ENCODE measurements around the gene TMEM201.

The TMEM201 gene

DNA sequence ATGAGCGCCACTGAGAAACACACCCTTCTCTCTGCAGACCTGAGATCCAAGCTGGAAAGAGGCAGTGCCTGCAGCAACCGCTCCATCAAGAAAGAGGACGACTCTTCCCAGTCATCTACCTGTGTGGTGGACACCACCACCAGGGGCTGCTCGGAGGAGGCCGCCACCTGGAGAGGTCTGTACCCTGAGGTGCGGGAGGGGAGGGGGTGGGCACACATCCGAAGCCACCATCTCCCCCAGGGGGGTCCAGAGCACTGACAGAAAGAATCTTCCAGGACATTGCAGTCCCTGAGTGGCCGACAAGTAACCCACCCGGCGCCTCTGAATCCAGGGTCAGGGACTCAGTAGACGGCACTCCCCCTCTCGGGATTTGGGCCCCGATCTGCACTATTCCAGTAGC lies 23.0 kb downstream of the TMEM201 start:
- Histone ChIP-seq H3K9me3 (ENCODE audit: insufficient read depth, low read length) (no peaks in the 10 kb centered on the region), H3K4me2 (ENCODE audit: low read depth, low read length, poor library complexity, severe bottlenecking) (no peak overlapping the region), H3K4me3 (ENCODE audit: insufficient read depth, low read length, poor library complexity, severe bottlenecking) (no peak overlapping the region), H3F3A (ENCODE audit: insufficient read depth) (no peaks in the 10 kb centered on the region), H2AFZ (ENCODE audit: low read depth, low read length, severe bottlenecking) (no peak overlapping the region), H3K27me3 (ENCODE audit: low read length) (no peaks in the 10 kb centered on the region), H3K79me2 (ENCODE audit: insufficient read depth, low read length) (no peaks in the 10 kb centered on the region), H3K36me3 (ENCODE audit: low read length) (no peaks in the 10 kb centered on the region), H3K9ac (ENCODE audit: low read length) (no peak overlapping the region), H4K20me1 (ENCODE audit: low read depth, low read length) (no peaks in the 10 kb centered on the region), H3K9me2 (replicated peaks; ENCODE audit: insufficient read depth, low read length) (no peaks in the 10 kb centered on the region), H3K27ac (ENCODE audit: low read depth, low read length) (no peak overlapping the region)
- no peak for TF ChIP-seq EZH2phosphoT487 (conservative IDR thresholded peaks at IDR 0.05; ENCODE audit: low read length)
- TF ChIP-seq, protein P1, sequence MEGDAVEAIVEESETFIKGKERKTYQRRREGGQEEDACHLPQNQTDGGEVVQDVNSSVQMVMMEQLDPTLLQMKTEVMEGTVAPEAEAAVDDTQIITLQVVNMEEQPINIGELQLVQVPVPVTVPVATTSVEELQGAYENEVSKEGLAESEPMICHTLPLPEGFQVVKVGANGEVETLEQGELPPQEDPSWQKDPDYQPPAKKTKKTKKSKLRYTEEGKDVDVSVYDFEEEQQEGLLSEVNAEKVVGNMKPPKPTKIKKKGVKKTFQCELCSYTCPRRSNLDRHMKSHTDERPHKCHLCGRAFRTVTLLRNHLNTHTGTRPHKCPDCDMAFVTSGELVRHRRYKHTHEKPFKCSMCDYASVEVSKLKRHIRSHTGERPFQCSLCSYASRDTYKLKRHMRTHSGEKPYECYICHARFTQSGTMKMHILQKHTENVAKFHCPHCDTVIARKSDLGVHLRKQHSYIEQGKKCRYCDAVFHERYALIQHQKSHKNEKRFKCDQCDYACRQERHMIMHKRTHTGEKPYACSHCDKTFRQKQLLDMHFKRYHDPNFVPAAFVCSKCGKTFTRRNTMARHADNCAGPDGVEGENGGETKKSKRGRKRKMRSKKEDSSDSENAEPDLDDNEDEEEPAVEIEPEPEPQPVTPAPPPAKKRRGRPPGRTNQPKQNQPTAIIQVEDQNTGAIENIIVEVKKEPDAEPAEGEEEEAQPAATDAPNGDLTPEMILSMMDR (IDR thresholded peaks at IDR 0.05; ENCODE audit: insufficient read depth, low read length, poor library complexity, severe bottlenecking): no peak

DNA sequence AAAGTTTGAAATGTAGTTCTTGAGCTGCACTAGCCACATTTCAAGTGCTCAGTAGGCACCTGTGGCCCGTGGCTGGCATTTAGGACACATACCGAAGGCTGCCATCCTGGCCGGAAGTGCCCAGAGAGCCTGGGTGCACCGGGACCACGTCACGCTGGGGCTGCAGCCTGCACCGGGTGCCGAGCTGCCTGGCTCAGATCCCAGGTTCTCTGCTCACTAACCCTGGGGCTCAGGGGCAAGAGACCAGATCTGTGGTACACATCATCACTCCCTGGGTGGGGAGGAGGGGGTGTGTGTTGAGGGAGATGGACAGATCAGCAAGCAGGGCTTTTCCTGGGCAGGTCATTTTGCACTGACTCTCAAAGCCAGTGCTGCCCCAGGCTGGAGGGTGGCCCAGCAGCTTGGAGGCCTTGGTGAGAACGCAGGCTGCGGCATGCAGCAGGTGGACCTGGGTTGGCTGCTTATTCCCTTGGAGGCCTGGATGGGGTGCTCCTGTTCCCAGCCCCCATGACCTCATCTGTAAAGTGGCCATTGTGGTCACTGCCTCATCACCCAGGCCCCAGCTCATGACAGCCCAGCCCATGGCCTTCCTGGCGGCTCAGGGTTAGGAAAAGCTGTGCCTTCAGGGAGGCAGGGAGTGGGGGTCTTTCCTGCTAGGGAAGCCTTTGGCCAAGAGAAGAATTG lies 23.6 kb downstream of the TMEM201 start:
- H3K27ac ChIP-seq (ENCODE audit: low read depth, low read length): no peak overlapping the region
- H4K20me1 ChIP-seq (ENCODE audit: low read depth, low read length): no peaks in the 10 kb centered on the region
- H3K9me2 ChIP-seq (replicated peaks; ENCODE audit: insufficient read depth, low read length): no peaks in the 10 kb centered on the region
- TF ChIP-seq, protein P1 (IDR thresholded peaks at IDR 0.05; ENCODE audit: insufficient read depth, low read length, poor library complexity, severe bottlenecking): no peak
- no peak for TF ChIP-seq EZH2phosphoT487 (conservative IDR thresholded peaks at IDR 0.05; ENCODE audit: low read length)
- H3K4me3 ChIP-seq (ENCODE audit: insufficient read depth, low read length, poor library complexity, severe bottlenecking): no peak overlapping the region
- H3K79me2 ChIP-seq (ENCODE audit: insufficient read depth, low read length): no peaks in the 10 kb centered on the region
- H3K4me2 ChIP-seq (ENCODE audit: low read depth, low read length, poor library complexity, severe bottlenecking): no peak overlapping the region
- H3K9me3 ChIP-seq (ENCODE audit: insufficient read depth, low read length): no peaks in the 10 kb centered on the region
- no peak overlapping the region for H2AFZ ChIP-seq (ENCODE audit: low read depth, low read length, severe bottlenecking)
- H3K36me3 ChIP-seq (ENCODE audit: low read length): no peaks in the 10 kb centered on the region
- no peak overlapping the region for H3K9ac ChIP-seq (ENCODE audit: low read length)
- no peaks in the 10 kb centered on the region for H3F3A ChIP-seq (ENCODE audit: insufficient read depth)
- H3K27me3 ChIP-seq (ENCODE audit: low read length): no peaks in the 10 kb centered on the region

DNA sequence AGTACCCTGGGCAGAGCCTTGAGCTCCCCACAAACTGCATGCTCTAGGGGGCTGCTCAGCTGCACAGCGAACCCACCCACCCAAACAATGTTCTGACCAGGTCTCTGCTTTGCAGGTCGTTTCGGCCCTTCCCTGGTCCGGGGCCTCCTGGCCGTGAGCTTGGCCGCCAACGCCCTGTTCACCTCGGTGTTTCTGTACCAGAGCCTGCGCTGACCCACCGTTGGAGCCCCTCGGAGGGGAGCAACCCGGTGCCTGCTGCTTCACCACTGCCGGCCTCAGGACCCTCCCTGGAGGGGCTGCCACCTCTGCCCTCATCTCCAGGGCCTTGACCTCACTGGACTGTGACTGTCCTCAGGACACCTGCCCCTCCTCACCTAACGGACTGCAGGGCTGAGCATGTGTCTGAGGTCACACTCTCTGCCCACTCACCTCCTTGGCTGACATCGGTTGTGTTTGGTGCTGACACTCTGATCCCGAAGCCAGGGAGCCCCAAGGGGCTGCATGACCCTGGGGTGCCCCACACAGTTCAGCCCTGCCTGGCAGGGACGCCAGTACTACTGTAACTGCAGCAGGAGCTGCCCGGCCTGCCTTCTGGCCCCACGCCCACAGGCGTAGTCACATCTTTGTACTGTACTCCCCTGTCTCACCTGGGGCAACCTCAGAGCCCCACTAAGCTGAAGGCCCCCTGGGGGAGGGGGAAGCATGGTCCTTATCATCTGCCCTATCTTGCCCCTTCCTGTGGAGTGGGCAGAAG lies 24.3 kb downstream of the TMEM201 start:
- H2AFZ ChIP-seq (ENCODE audit: low read depth, low read length, severe bottlenecking): no peak overlapping the region
- no peaks in the 10 kb centered on the region for H3F3A ChIP-seq (ENCODE audit: insufficient read depth)
- no peak overlapping the region for H3K4me3 ChIP-seq (ENCODE audit: insufficient read depth, low read length, poor library complexity, severe bottlenecking)
- TF ChIP-seq EZH2phosphoT487 (conservative IDR thresholded peaks at IDR 0.05; ENCODE audit: low read length): no peak
- TF ChIP-seq, protein P1 (IDR thresholded peaks at IDR 0.05; ENCODE audit: insufficient read depth, low read length, poor library complexity, severe bottlenecking): no peak
- H3K9me2 ChIP-seq (replicated peaks; ENCODE audit: insufficient read depth, low read length): no peaks in the 10 kb centered on the region
- no peaks in the 10 kb centered on the region for H3K36me3 ChIP-seq (ENCODE audit: low read length)
- H4K20me1 ChIP-seq (ENCODE audit: low read depth, low read length): no peaks in the 10 kb centered on the region
- no peaks in the 10 kb centered on the region for H3K79me2 ChIP-seq (ENCODE audit: insufficient read depth, low read length)
- H3K27ac ChIP-seq (ENCODE audit: low read depth, low read length): no peak overlapping the region
- H3K4me2 ChIP-seq (ENCODE audit: low read depth, low read length, poor library complexity, severe bottlenecking): no peak overlapping the region
- H3K27me3 ChIP-seq (ENCODE audit: low read length): no peaks in the 10 kb centered on the region
- no peak overlapping the region for H3K9ac ChIP-seq (ENCODE audit: low read length)
- no peaks in the 10 kb centered on the region for H3K9me3 ChIP-seq (ENCODE audit: insufficient read depth, low read length)
